OCI-LY7 (cell line): ENCODE results near the gene MRPL33.

Experiments
- CTCF ChIP-seq: fragments of 200-600 bp; sonication (generic); conservative IDR thresholded peaks from 2 replicates; pipeline ENCODE4 v1.5.1; 2014; ENCODE audit warnings: mild to moderate bottlenecking, antibody characterized with exemption, low read length, moderate library complexity, mixed read lengths
- EZH2phosphoT487 ChIP-seq: fragments of 200-600 bp; sonication (generic); IDR thresholded peaks from 2 replicates; pipeline ENCODE4 v1.6.1; 2018; ENCODE audit warnings: low read depth, borderline replicate concordance, mild to moderate bottlenecking, mixed run types, antibody characterized with exemption, low read length, moderate library complexity, mixed read lengths

- TF ChIP-seq CTCF: no peak
- TF ChIP-seq EZH2phosphoT487: no peak
Observed at GRCh38 chr2:27808418-27808817, 36.9 kb downstream of the MRPL33 start.
